GM19438 (cell line): ENCODE measurements around the gene MACF1.

ENCODE experiments used
- ATAC-seq: cut with Tn5 transposase; IDR thresholded peaks from one replicate; pipeline ENCODE4 v1.9.1; 2021; ENCODE audit warnings: low read depth; ENCODE audit not compliant: unreplicated experiment

MACF1 gene

GRCh38 chr1:39387452-39387851 is 183.0 kb downstream of the MACF1 start:
- no peak for ATAC-seq

- ATAC-seq: no peak
These were observed 187.5 kb downstream of the MACF1 start for GRCh38 chr1:39391691-39392679.

- no peak for ATAC-seq
These were observed 188.5 kb downstream of the MACF1 start for GRCh38 chr1:39392851-39393573.

- no peak for ATAC-seq
These were observed 189.2 kb downstream of the MACF1 start for GRCh38 chr1:39393645-39394044.

GRCh38 chr1:39394059-39394458 is 189.6 kb downstream of the MACF1 start:
- no peak for ATAC-seq

GRCh38 chr1:39394598-39394997 is 190.1 kb downstream of the MACF1 start:
- ATAC-seq: no peak

GRCh38 chr1:39395357-39395831 is 190.9 kb downstream of the MACF1 start:
- no peak for ATAC-seq

GRCh38 chr1:39396671-39397070 is 192.2 kb downstream of the MACF1 start:
- no peak for ATAC-seq

- ATAC-seq: no peak
These were observed 193.0 kb downstream of the MACF1 start for GRCh38 chr1:39397487-39397886.

GRCh38 chr1:39398278-39399021 is 194.0 kb downstream of the MACF1 start:
- peak; percentile 68 for ATAC-seq

- ATAC-seq: no peak
These were observed 196.6 kb downstream of the MACF1 start for GRCh38 chr1:39401106-39401505.

GRCh38 chr1:39404876-39405275 is 200.4 kb downstream of the MACF1 start:
- no peak for ATAC-seq

- ATAC-seq: no peak
These were observed 200.9 kb downstream of the MACF1 start for GRCh38 chr1:39405358-39405757.

GRCh38 chr1:39406533-39407450 is 202.3 kb downstream of the MACF1 start:
- no peak for ATAC-seq

- no peak for ATAC-seq
These were observed 203.0 kb downstream of the MACF1 start for GRCh38 chr1:39407510-39407895.

GRCh38 chr1:39407896-39408640 is 203.6 kb downstream of the MACF1 start:
- peak; percentile 18 for ATAC-seq

GRCh38 chr1:39408641-39409054 is 204.2 kb downstream of the MACF1 start:
- peak; percentile 75 for ATAC-seq

GRCh38 chr1:39409055-39409816 is 204.7 kb downstream of the MACF1 start:
- ATAC-seq: peak; percentile 25
